ENCODE results near the gene FLRT2. TPM values are rescaled to one million over a fixed set of nuclear protein-coding genes. Genes with fewer than 3 reads are reported as not detected.

The FLRT2 gene
- total and polyA plus RNA-seq, 9 donors: 72.0 to 120 (median 88.9) TPM

- H3K27ac ChIP-seq (ENCODE audit: low read length): peak overlapping the region; percentile 86
- WGBS (ENCODE audit: insufficient coverage): 0% methylated on average over 8 of the region's 28 CpGs
These were observed 4.7 kb downstream of the FLRT2 start for GRCh38 chr14:85534458-85535293.

GRCh38 chr14:85535321-85535720, 5.4 kb downstream of the FLRT2 start:
- Histone ChIP-seq H3K4me1 (ENCODE audit: control insufficient read depth, insufficient read depth, low read length) (peaks cover 15% of the 10 kb centered on the region), H3K27ac (ENCODE audit: low read length) (peak overlapping the region; percentile 86), H3K36me3 (ENCODE audit: control insufficient read depth, insufficient read depth, low read length) (no peaks in the 10 kb centered on the region), H3K4me3 (ENCODE audit: low read length) (peak overlapping the region; percentile 88), H3K27me3 (ENCODE audit: control insufficient read depth, insufficient read depth, low read length) (peaks cover 7% of the 10 kb centered on the region), H3K9me3 (replicated peaks; ENCODE audit: control insufficient read depth, low read depth, low read length) (no peaks in the 10 kb centered on the region)
- peak; percentile 51 for DNase-seq
- WGBS (ENCODE audit: insufficient coverage): 0% methylated on average over 1 of the region's 6 CpGs

More at GRCh38 chr14:85534458-85535293, 4.7 kb downstream of the FLRT2 start:
- H3K27me3 ChIP-seq (ENCODE audit: control insufficient read depth, insufficient read depth, low read length): peaks cover 8% of the 10 kb centered on the region
- H3K9me3 ChIP-seq (replicated peaks; ENCODE audit: control insufficient read depth, low read depth, low read length): no peaks in the 10 kb centered on the region
- no peaks in the 10 kb centered on the region for H3K36me3 ChIP-seq (ENCODE audit: control insufficient read depth, insufficient read depth, low read length)
- peaks cover 15% of the 10 kb centered on the region for H3K4me1 ChIP-seq (ENCODE audit: control insufficient read depth, insufficient read depth, low read length)
- peak; percentile 67 for DNase-seq
- peak overlapping the region; percentile 88 for H3K4me3 ChIP-seq (ENCODE audit: low read length)

GRCh38 chr14:85535991-85536832, 6.3 kb downstream of the FLRT2 start:
- H3K27ac ChIP-seq (ENCODE audit: low read length): peak overlapping the region; percentile 86
- no peaks in the 10 kb centered on the region for H3K9me3 ChIP-seq (replicated peaks; ENCODE audit: control insufficient read depth, low read depth, low read length)
- peak overlapping the region; percentile 88 for H3K4me3 ChIP-seq (ENCODE audit: low read length)
- peak; percentile 91 for DNase-seq
- H3K27me3 ChIP-seq (ENCODE audit: control insufficient read depth, insufficient read depth, low read length): peaks cover 4% of the 10 kb centered on the region
- H3K4me1 ChIP-seq (ENCODE audit: control insufficient read depth, insufficient read depth, low read length): peaks cover 11% of the 10 kb centered on the region
- H3K36me3 ChIP-seq (ENCODE audit: control insufficient read depth, insufficient read depth, low read length): no peaks in the 10 kb centered on the region
- WGBS (ENCODE audit: insufficient coverage): 17% methylated on average over 1 of the region's 8 CpGs

GRCh38 chr14:85536833-85537190, 6.9 kb downstream of the FLRT2 start:
- H3K4me1 ChIP-seq (ENCODE audit: control insufficient read depth, insufficient read depth, low read length): peaks cover 11% of the 10 kb centered on the region
- WGBS (ENCODE audit: insufficient coverage): 17% methylated on average over 1 of the region's 1 CpG
- peaks cover 4% of the 10 kb centered on the region for H3K27me3 ChIP-seq (ENCODE audit: control insufficient read depth, insufficient read depth, low read length)
- DNase-seq: peak; percentile 89
- peak overlapping the region; percentile 27 for H3K4me3 ChIP-seq (ENCODE audit: low read length)
- no peaks in the 10 kb centered on the region for H3K9me3 ChIP-seq (replicated peaks; ENCODE audit: control insufficient read depth, low read depth, low read length)
- no peaks in the 10 kb centered on the region for H3K36me3 ChIP-seq (ENCODE audit: control insufficient read depth, insufficient read depth, low read length)
- peak overlapping the region; percentile 86 for H3K27ac ChIP-seq (ENCODE audit: low read length)

- no CpG with 5 or more reads among the region's 3 CpGs for WGBS (ENCODE audit: insufficient coverage)
- peaks cover 4% of the 10 kb centered on the region for H3K27me3 ChIP-seq (ENCODE audit: control insufficient read depth, insufficient read depth, low read length)
- H3K9me3 ChIP-seq (replicated peaks; ENCODE audit: control insufficient read depth, low read depth, low read length): no peaks in the 10 kb centered on the region
- peak overlapping the region; percentile 86 for H3K27ac ChIP-seq (ENCODE audit: low read length)
- peak; percentile 11 for DNase-seq
- H3K36me3 ChIP-seq (ENCODE audit: control insufficient read depth, insufficient read depth, low read length): peaks cover under 1% of the 10 kb centered on the region
- peaks cover 10% of the 10 kb centered on the region for H3K4me1 ChIP-seq (ENCODE audit: control insufficient read depth, insufficient read depth, low read length)
- no peak overlapping the region for H3K4me3 ChIP-seq (ENCODE audit: low read length)
These were observed 7.6 kb downstream of the FLRT2 start for GRCh38 chr14:85537526-85537925.

GRCh38 chr14:85538636-85539035, 8.7 kb downstream of the FLRT2 start:
- peak; percentile 74 for DNase-seq
- no peaks in the 10 kb centered on the region for H3K9me3 ChIP-seq (replicated peaks; ENCODE audit: control insufficient read depth, low read depth, low read length)
- WGBS (ENCODE audit: insufficient coverage): 100% methylated on average over 1 of the region's 2 CpGs
- peak overlapping the region; percentile 88 for H3K27ac ChIP-seq (ENCODE audit: low read length)
- H3K4me1 ChIP-seq (ENCODE audit: control insufficient read depth, insufficient read depth, low read length): peaks cover 8% of the 10 kb centered on the region
- H3K27me3 ChIP-seq (ENCODE audit: control insufficient read depth, insufficient read depth, low read length): peaks cover 4% of the 10 kb centered on the region
- H3K4me3 ChIP-seq (ENCODE audit: low read length): peak overlapping the region; percentile 4
- peaks cover 4% of the 10 kb centered on the region for H3K36me3 ChIP-seq (ENCODE audit: control insufficient read depth, insufficient read depth, low read length)

- peak overlapping the region; percentile 88 for H3K27ac ChIP-seq (ENCODE audit: low read length)
- peaks cover 11% of the 10 kb centered on the region for H3K36me3 ChIP-seq (ENCODE audit: control insufficient read depth, insufficient read depth, low read length)
- H3K4me3 ChIP-seq (ENCODE audit: low read length): no peak overlapping the region
- DNase-seq: no peak
- H3K4me1 ChIP-seq (ENCODE audit: control insufficient read depth, insufficient read depth, low read length): peaks cover 8% of the 10 kb centered on the region
- WGBS (ENCODE audit: insufficient coverage): no CpG with 5 or more reads among the region's 2 CpGs
- no peaks in the 10 kb centered on the region for H3K27me3 ChIP-seq (ENCODE audit: control insufficient read depth, insufficient read depth, low read length)
- H3K9me3 ChIP-seq (replicated peaks; ENCODE audit: control insufficient read depth, low read depth, low read length): no peaks in the 10 kb centered on the region
These were observed 9.6 kb downstream of the FLRT2 start for GRCh38 chr14:85539510-85539909.

- peak overlapping the region; percentile 23 for H3K27ac ChIP-seq (ENCODE audit: low read length)
- 65% methylated on average over 4 of the region's 5 CpGs for WGBS (ENCODE audit: insufficient coverage)
- no peaks in the 10 kb centered on the region for H3K9me3 ChIP-seq (replicated peaks; ENCODE audit: control insufficient read depth, low read depth, low read length)
- H3K36me3 ChIP-seq (ENCODE audit: control insufficient read depth, insufficient read depth, low read length): peaks cover 15% of the 10 kb centered on the region
- H3K27me3 ChIP-seq (ENCODE audit: control insufficient read depth, insufficient read depth, low read length): no peaks in the 10 kb centered on the region
- peak; percentile 21 for DNase-seq
- H3K4me3 ChIP-seq (ENCODE audit: low read length): no peak overlapping the region
- H3K4me1 ChIP-seq (ENCODE audit: control insufficient read depth, insufficient read depth, low read length): peaks cover 8% of the 10 kb centered on the region
These were observed 12.7 kb downstream of the FLRT2 start for GRCh38 chr14:85542623-85543022.

GRCh38 chr14:85545738-85546137, 15.8 kb downstream of the FLRT2 start:
- H3K4me1 ChIP-seq (ENCODE audit: control insufficient read depth, insufficient read depth, low read length): peaks cover 2% of the 10 kb centered on the region
- no peak overlapping the region for H3K27ac ChIP-seq (ENCODE audit: low read length)
- WGBS (ENCODE audit: insufficient coverage): 100% methylated on average over 1 of the region's 3 CpGs
- no peak for DNase-seq
- H3K27me3 ChIP-seq (ENCODE audit: control insufficient read depth, insufficient read depth, low read length): no peaks in the 10 kb centered on the region
- H3K36me3 ChIP-seq (ENCODE audit: control insufficient read depth, insufficient read depth, low read length): peaks cover 23% of the 10 kb centered on the region
- H3K9me3 ChIP-seq (replicated peaks; ENCODE audit: control insufficient read depth, low read depth, low read length): no peaks in the 10 kb centered on the region
- no peak overlapping the region for H3K4me3 ChIP-seq (ENCODE audit: low read length)

GRCh38 chr14:85546390-85546789, 16.4 kb downstream of the FLRT2 start:
- H3K4me1 ChIP-seq (ENCODE audit: control insufficient read depth, insufficient read depth, low read length): no peaks in the 10 kb centered on the region
- DNase-seq: no peak
- H3K27ac ChIP-seq (ENCODE audit: low read length): no peak overlapping the region
- H3K4me3 ChIP-seq (ENCODE audit: low read length): no peak overlapping the region
- peaks cover 23% of the 10 kb centered on the region for H3K36me3 ChIP-seq (ENCODE audit: control insufficient read depth, insufficient read depth, low read length)
- no peaks in the 10 kb centered on the region for H3K27me3 ChIP-seq (ENCODE audit: control insufficient read depth, insufficient read depth, low read length)
- 100% methylated on average over 1 of the region's 3 CpGs for WGBS (ENCODE audit: insufficient coverage)
- H3K9me3 ChIP-seq (replicated peaks; ENCODE audit: control insufficient read depth, low read depth, low read length): no peaks in the 10 kb centered on the region

Measured in muscle of leg (tissue), 11 donors.